CD4-positive, alpha-beta T cell (primary cell): Measurements from ENCODE around the gene DPP4. TPM values are rescaled to one million over a fixed set of nuclear protein-coding genes. Genes with fewer than 3 reads are reported as not detected.

ENCODE experiments used
- ATAC-seq: fragments of 200-7000 bp; cut with Tn5 transposase; one replicate; pipeline ENCODE4 v1.10.0; 2022; ENCODE audit warnings: mild to moderate bottlenecking; ENCODE audit not compliant: poor library complexity
- CTCF ChIA-PET: fragments of 350-600 bp; sonication (Branson Sonifier 250); formaldehyde crosslinking; loops from one replicate; lab custom pipeline; 2021; ENCODE audit warnings: antibody characterized with exemption, inconsistent platforms; lab: Charles Lee
- POLR2A ChIA-PET: fragments of 350-600 bp; sonication (Branson Sonifier 250); formaldehyde crosslinking; loops from one replicate; lab custom pipeline; 2021; ENCODE audit warnings: antibody characterized with exemption, inconsistent platforms; lab: Charles Lee
- DNase-seq, 14 experiments: peaks; one replicate each; pipeline ENCODE4 v3.0.0-alpha.2; 2013 to 2020; ENCODE audit warnings: mixed read lengths in 2 of 14
- H3K27ac ChIP-seq, 2 donors: one replicate each; pipeline versions ENCODE4 v1.5.1 to v1.7.0; 2013; ENCODE audit warnings: low read length in 2 of 2, low read depth in 1 of 2, mild to moderate bottlenecking in 1 of 2
- H3K27me3 ChIP-seq, 2 experiments: 1 replicate in 1 of 2; 2 replicates in 1 of 2; pipeline versions ENCODE4 v1.6.1 to v1.7.0; 2013; ENCODE audit warnings: low read length in 2 of 2, control low read depth in 1 of 2, mild to moderate bottlenecking in 1 of 2, moderate library complexity in 1 of 2; ENCODE audit not compliant: insufficient read depth in 2 of 2, control insufficient read depth in 1 of 2
- H3K36me3 ChIP-seq: one replicate; pipeline ENCODE4 v1.6.1; 2013; ENCODE audit warnings: low read length, control low read depth; ENCODE audit not compliant: insufficient read depth
- H3K4me1 ChIP-seq: one replicate; pipeline ENCODE4 v1.6.1; 2013; ENCODE audit warnings: low read length, control low read depth; ENCODE audit not compliant: insufficient read depth
- H3K4me3 ChIP-seq: one replicate; pipeline ENCODE4 v1.5.1; 2013; ENCODE audit warnings: mild to moderate bottlenecking, low read length, moderate library complexity
- H3K9me3 ChIP-seq, 2 experiments: 1 replicate in 1 of 2; 2 replicates in 1 of 2; pipeline versions ENCODE4 v1.6.1 to v1.7.0; 2013; ENCODE audit warnings: low read length in 2 of 2, mild to moderate bottlenecking in 2 of 2, control low read depth in 1 of 2, moderate library complexity in 1 of 2; ENCODE audit not compliant: control insufficient read depth in 1 of 2, insufficient read depth in 1 of 2
- H3K27ac Mint-ChIP-seq: one replicate; pipeline ENCODE4 v1.8.0; 2020; ENCODE audit warnings: mixed read lengths
- H3K27me3 Mint-ChIP-seq: one replicate; pipeline ENCODE4 v1.8.0; 2021; ENCODE audit warnings: mixed read lengths
- H3K36me3 Mint-ChIP-seq: one replicate; pipeline ENCODE4 v1.8.0; 2021; ENCODE audit warnings: low read depth, mixed read lengths
- H3K4me1 Mint-ChIP-seq: one replicate; pipeline ENCODE4 v1.8.0; 2021; ENCODE audit warnings: low read depth, mixed read lengths
- H3K4me3 Mint-ChIP-seq: one replicate; pipeline ENCODE4 v1.8.0; 2020; ENCODE audit warnings: mild to moderate bottlenecking, mixed read lengths
- H3K9me3 Mint-ChIP-seq: one replicate; pipeline ENCODE4 v1.8.0; 2020; ENCODE audit warnings: mixed read lengths
- intact Hi-C, 2 experiments: fragments of 100-400 bp; cut with DNase I in 1 of 2; cut with micrococcal nuclease in 1 of 2; formaldehyde crosslinking; loops; one replicate each; pipeline versions ENCODE4 v1.15.1 to v1.9.0; 2023 to 2025; cut with DNase I, micrococcal nuclease
- total RNA-seq, 174 experiments: library from RNA in 2 of 174; stranded (reverse) in 2 of 174; gene quantifications; one replicate each; pipeline ENCODE4 v1.2.3 and lab custom pipeline; 2021 to 2026
- TF ChIP-seq, protein P1 (sequence below): fragments of 200-600 bp; IDR thresholded peaks from one replicate; pipeline ENCODE4 v1.8.0; 2022; ENCODE audit warnings: antibody characterized with exemption, mild to moderate bottlenecking

Gene DPP4
- total RNA-seq, 2 experiments from 2014 or later = 15.5 to 16.7 TPM

DNA sequence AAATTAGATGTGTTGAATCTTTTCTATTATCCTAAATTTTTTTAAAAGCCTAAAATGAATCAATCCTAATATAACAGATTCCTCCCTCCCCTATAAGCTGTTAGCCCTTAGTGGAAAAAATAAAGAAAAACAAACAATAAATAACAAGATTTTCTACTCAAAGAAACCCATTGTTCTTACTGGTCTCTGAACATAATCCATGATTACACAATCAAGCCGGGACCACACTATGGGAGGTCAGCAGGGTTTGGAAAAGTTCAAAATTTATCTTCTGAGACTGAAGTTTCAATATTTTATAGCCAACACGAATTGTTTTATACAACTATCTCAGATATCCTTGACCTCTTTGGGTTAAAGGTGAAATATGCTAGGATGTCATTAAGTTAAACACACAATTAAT lies 57.9 kb downstream of the DPP4 start:
- Mint-ChIP-seq H3K4me1 (peaks cover 58% of the 10 kb centered on the region), H3K36me3 (peaks cover 65% of the 10 kb centered on the region)

DNA sequence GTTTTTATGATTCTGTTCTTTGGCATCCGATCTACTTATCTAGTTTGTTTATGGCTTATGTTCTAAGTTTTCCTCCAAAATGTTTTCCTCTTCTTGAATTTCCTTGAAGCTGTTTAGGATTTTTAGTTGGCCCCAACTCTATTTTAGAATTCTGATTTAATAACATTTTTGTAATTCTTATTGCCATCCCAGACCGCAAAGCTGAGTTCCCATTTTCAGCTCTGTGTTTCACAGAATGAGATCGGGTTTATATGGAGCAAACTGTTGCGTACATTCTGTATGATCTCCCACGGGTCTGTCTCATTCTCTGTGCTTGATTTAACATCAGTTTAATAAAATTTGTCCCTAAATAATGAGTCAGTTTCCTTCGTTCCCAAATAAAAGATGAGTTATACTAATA lies 59.3 kb downstream of the DPP4 start:
- H3K27ac Mint-ChIP-seq = peak overlapping the region; percentile 86
- no peaks in the 10 kb centered on the region for H3K9me3 Mint-ChIP-seq
- Histone ChIP-seq H3K4me1 (peaks cover 34% of the 10 kb centered on the region), H3K4me3 (no peak overlapping the region), H3K36me3 (peaks cover 35% of the 10 kb centered on the region), H3K9me3 (no peaks in the 10 kb centered on the region), H3K27me3 (no peaks in the 10 kb centered on the region), H3K27ac (peak overlapping the region; percentile 82 to 87)
- TF ChIP-seq, protein P1, sequence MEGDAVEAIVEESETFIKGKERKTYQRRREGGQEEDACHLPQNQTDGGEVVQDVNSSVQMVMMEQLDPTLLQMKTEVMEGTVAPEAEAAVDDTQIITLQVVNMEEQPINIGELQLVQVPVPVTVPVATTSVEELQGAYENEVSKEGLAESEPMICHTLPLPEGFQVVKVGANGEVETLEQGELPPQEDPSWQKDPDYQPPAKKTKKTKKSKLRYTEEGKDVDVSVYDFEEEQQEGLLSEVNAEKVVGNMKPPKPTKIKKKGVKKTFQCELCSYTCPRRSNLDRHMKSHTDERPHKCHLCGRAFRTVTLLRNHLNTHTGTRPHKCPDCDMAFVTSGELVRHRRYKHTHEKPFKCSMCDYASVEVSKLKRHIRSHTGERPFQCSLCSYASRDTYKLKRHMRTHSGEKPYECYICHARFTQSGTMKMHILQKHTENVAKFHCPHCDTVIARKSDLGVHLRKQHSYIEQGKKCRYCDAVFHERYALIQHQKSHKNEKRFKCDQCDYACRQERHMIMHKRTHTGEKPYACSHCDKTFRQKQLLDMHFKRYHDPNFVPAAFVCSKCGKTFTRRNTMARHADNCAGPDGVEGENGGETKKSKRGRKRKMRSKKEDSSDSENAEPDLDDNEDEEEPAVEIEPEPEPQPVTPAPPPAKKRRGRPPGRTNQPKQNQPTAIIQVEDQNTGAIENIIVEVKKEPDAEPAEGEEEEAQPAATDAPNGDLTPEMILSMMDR = no peak
- H3K36me3 Mint-ChIP-seq = peaks cover 54% of the 10 kb centered on the region
- ATAC-seq (no peak), DNase-seq (no peak)
- H3K27me3 Mint-ChIP-seq = no peaks in the 10 kb centered on the region
- intact Hi-C loops = loop anchor here (5.0 kb wide), 2 partner anchors 43 to 53 kb away; no protein-coding TSS in a partner anchor
- H3K4me3 Mint-ChIP-seq = peak overlapping the region; percentile 9
- ChIA-PET CTCF (interaction anchor here (1.3 kb wide), 1 partner anchor 11 kb away, joined by 4 read pairs; no protein-coding TSS in a partner anchor), POLR2A (interaction anchor here (6.1 kb wide), 1 partner anchor 59 kb away, joined by 48 read pairs; the partner anchor contains the start of gene DPP4)
- H3K4me1 Mint-ChIP-seq = peaks cover 66% of the 10 kb centered on the region

More for the DNA sequence above, 57.9 kb downstream of the DPP4 start:
- peak overlapping the region in 1 of 2 donors; percentile 51 for H3K27ac ChIP-seq
- H3K9me3 Mint-ChIP-seq = no peaks in the 10 kb centered on the region
- DNase-seq (no peak), ATAC-seq (no peak)
- peak overlapping the region; percentile 86 for H3K27ac Mint-ChIP-seq
- no peaks in the 10 kb centered on the region for H3K9me3 ChIP-seq
- ChIA-PET CTCF (interaction anchor here (1.1 kb wide), 1 partner anchor 12 kb away, joined by 3 read pairs; no protein-coding TSS in a partner anchor), POLR2A (interaction anchor here (1.2 to 6.1 kb wide), 2 partner anchors 58 to 102 kb away, joined by 3 to 48 read pairs; partner anchors contain the start of gene DPP4)
- intact Hi-C loops = loop anchor here in 1 of 2 experiments (5.0 kb wide), 1 partner anchor 51 kb away; no protein-coding TSS in a partner anchor
- no peaks in the 10 kb centered on the region for H3K27me3 ChIP-seq
- no peaks in the 10 kb centered on the region for H3K27me3 Mint-ChIP-seq
- no peak overlapping the region for H3K4me3 Mint-ChIP-seq
- H3K36me3 ChIP-seq = peaks cover 37% of the 10 kb centered on the region
- TF ChIP-seq, protein P1 = no peak
- no peak overlapping the region for H3K4me3 ChIP-seq
- peaks cover 31% of the 10 kb centered on the region for H3K4me1 ChIP-seq

DNA sequence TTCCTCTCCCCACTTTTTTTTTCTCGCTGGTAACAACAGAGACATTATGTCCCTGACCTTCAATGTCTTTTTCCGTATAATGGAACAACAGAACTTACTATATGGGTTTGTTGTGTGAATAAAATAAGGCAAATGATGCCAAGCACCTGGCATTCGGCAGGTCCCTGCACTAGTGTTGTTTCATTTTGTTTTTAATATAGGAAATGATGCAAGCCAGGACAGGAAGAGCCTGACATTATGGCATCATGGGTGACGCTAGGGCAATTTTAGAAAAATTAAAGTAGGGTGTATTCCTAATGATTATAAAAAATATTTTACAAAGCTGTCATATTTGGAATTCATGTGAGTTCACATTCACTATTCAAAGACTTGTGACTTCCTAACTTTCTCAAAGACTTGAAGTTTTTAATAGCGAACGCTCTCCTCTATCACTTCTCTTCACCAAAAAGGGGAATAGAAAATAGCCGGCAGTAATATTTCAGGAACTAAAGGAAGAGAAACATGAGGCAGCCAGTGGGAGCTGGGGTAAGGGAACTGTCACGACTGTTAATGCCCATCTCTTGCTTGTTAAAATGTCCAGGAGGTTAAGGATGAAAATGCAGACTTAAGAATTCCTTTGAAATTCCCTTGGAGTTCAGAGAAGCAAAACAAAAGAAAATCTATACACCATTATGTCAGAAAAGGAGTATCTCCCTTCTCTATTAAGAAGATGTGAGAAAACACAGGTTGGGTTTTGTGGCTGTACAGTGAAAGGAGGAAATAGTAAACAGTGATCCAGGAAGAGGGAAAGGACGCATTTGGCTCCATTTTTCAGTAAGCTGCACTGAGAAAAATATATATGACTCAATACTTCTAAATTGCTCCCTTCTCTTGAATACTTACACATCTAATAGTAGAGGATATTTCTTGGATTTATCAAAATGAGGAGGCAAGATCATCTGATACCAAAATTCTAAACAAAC lies 60.2 kb downstream of the DPP4 start:
- intact Hi-C loops = loop anchor here in 1 of 2 experiments (5.0 kb wide), 1 partner anchor 44 kb away; no protein-coding TSS in a partner anchor
- Histone ChIP-seq H3K9me3 (no peaks in the 10 kb centered on the region), H3K4me1 (peaks cover 34% of the 10 kb centered on the region), H3K27me3 (no peaks in the 10 kb centered on the region), H3K36me3 (peaks cover 26% of the 10 kb centered on the region), H3K4me3 (no peak overlapping the region), H3K27ac (peak overlapping the region; percentile 82 to 87)
- peak overlapping the region; percentile 86 for H3K27ac Mint-ChIP-seq
- ChIA-PET POLR2A (interaction anchor here (0.6 to 6.1 kb wide), 4 partner anchors 18 to 60 kb away, joined by 3 to 48 read pairs (median 13); partner anchors contain the start of gene DPP4), CTCF (interaction anchor here (1.7 kb wide), 1 partner anchor 10 kb away, joined by 6 read pairs; no protein-coding TSS in a partner anchor)
- no peaks in the 10 kb centered on the region for H3K9me3 Mint-ChIP-seq
- DNase-seq (peak in 3 of 14 experiments; percentile 60 to 65 (median 61)), ATAC-seq (peak; percentile 36)
- TF ChIP-seq, protein P1 = no peak
- no peaks in the 10 kb centered on the region for H3K27me3 Mint-ChIP-seq
- peaks cover 49% of the 10 kb centered on the region for H3K36me3 Mint-ChIP-seq
- peak overlapping the region; percentile 83 for H3K4me3 Mint-ChIP-seq
- peaks cover 76% of the 10 kb centered on the region for H3K4me1 Mint-ChIP-seq
